ENCODE data around the gene SNX10. TPM values are rescaled to one million over a fixed set of nuclear protein-coding genes. Genes with fewer than 3 reads are reported as not detected.

The SNX10 gene
- total RNA-seq, 1 experiment from 2014 or later: 9.4 TPM

- H2BK20ac ChIP-seq (ENCODE audit: low read depth, low read length, poor library complexity, severe bottlenecking): no peak overlapping the region
- no peak overlapping the region for H3K4me3 Mint-ChIP-seq
- no peak for DNase-seq
These were observed 24.0 kb upstream of the SNX10 start for GRCh38 chr7:26267601-26268166.

More at GRCh38 chr7:26267601-26268166, 24.0 kb upstream of the SNX10 start:
- Histone ChIP-seq H3K4me1 (ENCODE audit: insufficient read depth, low read length) (peaks cover 3% of the 10 kb centered on the region; the same call in 1 of the 2 replicates), H3K23me2 (ENCODE audit: insufficient read length, low read depth, low read length, poor library complexity, severe bottlenecking) (no peaks in the 10 kb centered on the region), H2BK15ac (ENCODE audit: low read depth, low read length) (no peak overlapping the region), H2BK5ac (ENCODE audit: insufficient read length, low read length) (no peak overlapping the region), H2AK5ac (ENCODE audit: insufficient read length, low read length) (no peak overlapping the region), H3K18ac (ENCODE audit: insufficient read length, low read depth, low read length) (no peak overlapping the region), H4K8ac (replicated peaks; ENCODE audit: insufficient read length, low read depth, low read length) (no peak overlapping the region), H3K79me2 (ENCODE audit: insufficient read depth, low read length) (no peaks in the 10 kb centered on the region), H4K20me1 (ENCODE audit: control insufficient read depth, insufficient read depth, insufficient read length) (no peaks in the 10 kb centered on the region), H2BK120ac (ENCODE audit: low read depth, low read length, poor library complexity, severe bottlenecking) (no peak overlapping the region), H3K14ac (ENCODE audit: insufficient read depth, low read length) (no peak overlapping the region), H3K27me3 (ENCODE audit: insufficient read depth, low read length) (no peaks in the 10 kb centered on the region), H3K56ac (ENCODE audit: insufficient read length, low read depth, low read length) (no peak overlapping the region), H3K4me2 (ENCODE audit: insufficient read depth, insufficient read length, low read length) (no peak overlapping the region), H2AFZ (ENCODE audit: low read length) (no peak overlapping the region), H3K9me3 (ENCODE audit: control insufficient read depth, low read depth, low read length) (no peaks in the 10 kb centered on the region), H3K79me1 (ENCODE audit: insufficient read depth, low read depth, low read length, poor library complexity, severe bottlenecking) (no peaks in the 10 kb centered on the region), H4K91ac (ENCODE audit: insufficient read length, low read depth, low read length) (no peak overlapping the region), H2BK12ac (ENCODE audit: insufficient read length, low read depth, low read length) (no peak overlapping the region), H3K9ac (ENCODE audit: extremely low read depth, insufficient read length, low read length) (no peak overlapping the region), H3T11ph (ENCODE audit: low read length) (no peak overlapping the region), H3K23ac (ENCODE audit: insufficient read length, low read depth, low read length) (no peak overlapping the region), H4K5ac (ENCODE audit: insufficient read length, low read depth, low read length) (no peak overlapping the region), H3K27ac (ENCODE audit: insufficient read length, low read depth, low read length) (no peak overlapping the region), H3K4ac (ENCODE audit: low read depth, low read length) (no peak overlapping the region)
- peaks cover 7% of the 10 kb centered on the region for H3K27me3 Mint-ChIP-seq (ENCODE audit: low read depth)
- no peak overlapping the region for H3K27ac Mint-ChIP-seq
- peaks cover 17 to 28% (median 22%) of the 10 kb centered on the region in 3 experiments for H3K36me3 Mint-ChIP-seq (ENCODE audit: insufficient read depth in 1 of 3, low read depth in 3 of 3)
- H3K9me3 Mint-ChIP-seq: peaks cover 31 to 38% of the 10 kb centered on the region in 2 experiments
- no CpG with 5 or more reads among the region's 9 CpGs for WGBS (ENCODE audit: extremely low coverage, insufficient read length, low lambda C conversion rate)
- TF ChIP-seq CTCF (conservative IDR thresholded peaks at IDR 0.05): no peak
- H3K4me1 Mint-ChIP-seq: peaks cover 3 to 5% of the 10 kb centered on the region in 2 experiments; a peak in 3 of 4 replicates

Measured in H9 (cell line).